ENCODE results near the gene HCN4.

HCN4 gene

GRCh38 chr15:73354241-73354640, 14.5 kb downstream of the HCN4 start:
- Histone ChIP-seq H3K4me3 (ENCODE audit: low read depth in 1 of 2, low read length in 1 of 2) (no peak overlapping the region), H3K36me3 (no peaks in the 10 kb centered on the region), H3K27me3 (peaks cover 72% of the 10 kb centered on the region), H3K27ac (no peak overlapping the region), H3K4me1 (ENCODE audit: control insufficient read depth in 1 of 2, insufficient read depth in 1 of 2, low read depth in 1 of 2, low read length in 1 of 2) (no peaks in the 10 kb centered on the region), H3K9me3 (no peaks in the 10 kb centered on the region)
- TF ChIP-seq CTCF (IDR thresholded peaks at IDR 0.05) = no peak

- no peak overlapping the region for H3K4me3 ChIP-seq (ENCODE audit: low read depth in 1 of 2, low read length in 1 of 2)
- H3K27me3 ChIP-seq = peaks cover 67% of the 10 kb centered on the region
- no peaks in the 10 kb centered on the region for H3K4me1 ChIP-seq (ENCODE audit: control insufficient read depth in 1 of 2, insufficient read depth in 1 of 2, low read depth in 1 of 2, low read length in 1 of 2)
- no peaks in the 10 kb centered on the region for H3K9me3 ChIP-seq
- TF ChIP-seq CTCF (IDR thresholded peaks at IDR 0.05) = no peak
- H3K36me3 ChIP-seq = no peaks in the 10 kb centered on the region
- no peak overlapping the region for H3K27ac ChIP-seq
Measured at GRCh38 chr15:73353734-73354133, 15.0 kb downstream of the HCN4 start.

GRCh38 chr15:73352082-73352481, 16.7 kb downstream of the HCN4 start:
- H3K27me3 ChIP-seq = peaks cover 57% of the 10 kb centered on the region
- H3K9me3 ChIP-seq = no peaks in the 10 kb centered on the region
- H3K4me3 ChIP-seq (ENCODE audit: low read depth in 1 of 2, low read length in 1 of 2) = no peak overlapping the region
- no peaks in the 10 kb centered on the region for H3K4me1 ChIP-seq (ENCODE audit: control insufficient read depth in 1 of 2, insufficient read depth in 1 of 2, low read depth in 1 of 2, low read length in 1 of 2)
- no peak for TF ChIP-seq CTCF (IDR thresholded peaks at IDR 0.05)
- H3K36me3 ChIP-seq = no peaks in the 10 kb centered on the region
- H3K27ac ChIP-seq = no peak overlapping the region

GRCh38 chr15:73349191-73349590, 19.6 kb downstream of the HCN4 start:
- Histone ChIP-seq H3K4me1 (ENCODE audit: control insufficient read depth in 1 of 2, insufficient read depth in 1 of 2, low read depth in 1 of 2, low read length in 1 of 2) (no peaks in the 10 kb centered on the region), H3K4me3 (ENCODE audit: low read depth in 1 of 2, low read length in 1 of 2) (no peak overlapping the region), H3K36me3 (no peaks in the 10 kb centered on the region), H3K27me3 (peaks cover 31% of the 10 kb centered on the region), H3K27ac (no peak overlapping the region), H3K9me3 (no peaks in the 10 kb centered on the region)
- TF ChIP-seq CTCF (IDR thresholded peaks at IDR 0.05) = no peak

GRCh38 chr15:73346735-73347312, 21.9 kb downstream of the HCN4 start:
- TF ChIP-seq CTCF (IDR thresholded peaks at IDR 0.05) = no peak
- Histone ChIP-seq H3K36me3 (no peaks in the 10 kb centered on the region), H3K4me1 (ENCODE audit: control insufficient read depth in 1 of 2, insufficient read depth in 1 of 2, low read depth in 1 of 2, low read length in 1 of 2) (no peaks in the 10 kb centered on the region), H3K4me3 (ENCODE audit: low read depth in 1 of 2, low read length in 1 of 2) (no peak overlapping the region), H3K27me3 (peaks cover 14% of the 10 kb centered on the region), H3K9me3 (no peaks in the 10 kb centered on the region), H3K27ac (no peak overlapping the region)

GRCh38 chr15:73345658-73346057, 23.1 kb downstream of the HCN4 start:
- Histone ChIP-seq H3K4me1 (ENCODE audit: control insufficient read depth in 1 of 2, insufficient read depth in 1 of 2, low read depth in 1 of 2, low read length in 1 of 2) (no peaks in the 10 kb centered on the region), H3K4me3 (ENCODE audit: low read depth in 1 of 2, low read length in 1 of 2) (no peak overlapping the region), H3K27ac (no peak overlapping the region), H3K9me3 (no peaks in the 10 kb centered on the region), H3K27me3 (peaks cover 14% of the 10 kb centered on the region), H3K36me3 (no peaks in the 10 kb centered on the region)
- no peak for TF ChIP-seq CTCF (IDR thresholded peaks at IDR 0.05)

All from neutrophil (primary cell).